ENCODE results near the gene ATP6V1F.

DNA sequence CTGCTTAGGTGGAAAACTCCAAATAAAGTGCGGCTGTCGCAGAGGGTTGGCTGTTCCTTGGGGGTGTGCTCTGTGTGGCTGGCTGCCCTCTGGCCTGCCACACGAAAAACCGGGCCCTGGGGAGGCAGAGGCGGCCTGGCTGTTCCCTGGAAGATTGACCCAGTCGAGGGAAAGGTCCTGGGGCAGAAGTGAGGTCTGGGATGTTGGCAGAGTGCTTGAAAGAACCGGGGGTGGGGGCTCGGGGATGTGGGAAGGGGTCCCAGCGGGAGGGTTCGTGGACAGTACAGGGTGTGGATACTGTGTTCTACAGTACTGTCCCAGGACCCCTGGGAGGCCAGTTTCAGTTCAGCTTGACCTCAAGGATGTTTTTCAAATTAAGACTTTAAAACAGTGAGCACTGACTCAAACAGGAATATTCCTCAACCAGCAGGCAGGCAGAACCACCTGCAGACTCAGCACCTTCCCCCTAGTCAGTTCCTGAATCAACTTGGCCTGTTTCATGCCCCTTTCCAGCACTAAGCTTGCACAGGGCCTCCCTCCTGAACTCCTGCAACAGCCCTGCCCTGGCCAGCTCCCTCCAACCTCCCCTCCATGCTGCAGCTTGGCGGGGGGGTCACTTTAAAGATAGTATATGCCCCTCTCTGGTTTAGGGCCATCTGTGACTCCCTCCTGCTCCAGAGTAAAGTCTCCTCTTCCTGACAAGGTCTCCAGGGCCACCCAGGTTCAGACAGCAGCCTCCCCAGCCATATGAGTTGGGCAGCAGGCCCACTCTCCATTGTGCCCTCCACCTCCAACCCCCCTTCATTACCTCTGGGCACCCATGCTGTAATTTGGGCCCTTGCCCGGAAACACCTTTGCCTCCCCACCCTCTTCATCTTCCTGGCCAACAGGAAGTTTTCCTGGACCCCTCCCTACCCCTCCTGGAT is 3.2 kb upstream of the ATP6V1F start:
- TF ChIP-seq CTCF (IDR thresholded peaks at IDR 0.05 in 8 of 11, conservative IDR thresholded peaks at IDR 0.05 in 3 of 11) (no peak), POLR2A (IDR thresholded peaks at IDR 0.05) (no peak), POLR2AphosphoS5 (IDR thresholded peaks at IDR 0.05) (no peak)

Data from spleen (tissue), 7 donors.